Measurements from ENCODE around the gene CEBPG. TPM values are rescaled to one million over a fixed set of nuclear protein-coding genes. Genes with fewer than 3 reads are reported as not detected.

CEBPG gene
- total and polyA plus RNA-seq, 2 donors, result 16.8 to 21.0 TPM

GRCh38 chr19:33428627-33429125 lies 55.2 kb downstream of the CEBPG start:
- DNase-seq (ENCODE audit: low read depth in 6 of 9, low spot score in 9 of 9), result no peak
- Histone ChIP-seq H3K4me1 (ENCODE audit: control insufficient read depth in 2 of 2, insufficient read depth in 2 of 2, low read length in 2 of 2) (no peaks in the 10 kb centered on the region), H3K27ac (ENCODE audit: low read depth in 1 of 2, low read length in 1 of 2) (no peak overlapping the region), H3K4me3 (ENCODE audit: low read length in 2 of 2) (no peak overlapping the region), H3K36me3 (ENCODE audit: control insufficient read depth in 2 of 2, insufficient read depth in 2 of 2, low read length in 1 of 2) (no peaks in the 10 kb centered on the region), H3K27me3 (ENCODE audit: control insufficient read depth in 2 of 2, insufficient read depth in 1 of 2, low read length in 1 of 2) (no peaks in the 10 kb centered on the region), H3K9me3 (ENCODE audit: control insufficient read depth in 2 of 2, insufficient read depth in 1 of 2, low read length in 1 of 2) (no peaks in the 10 kb centered on the region)
- WGBS, result 94% methylated on average over 5 of the region's 5 CpGs

- DNase-seq (ENCODE audit: low read depth in 6 of 9, low spot score in 9 of 9), result peak in 1 of 9 donors; percentile 39
- Histone ChIP-seq H3K36me3 (ENCODE audit: control insufficient read depth in 2 of 2, insufficient read depth in 2 of 2, low read length in 1 of 2) (no peaks in the 10 kb centered on the region), H3K27ac (ENCODE audit: low read depth in 1 of 2, low read length in 1 of 2) (no peak overlapping the region), H3K27me3 (ENCODE audit: control insufficient read depth in 2 of 2, insufficient read depth in 1 of 2, low read length in 1 of 2) (no peaks in the 10 kb centered on the region), H3K4me1 (ENCODE audit: control insufficient read depth in 2 of 2, insufficient read depth in 2 of 2, low read length in 2 of 2) (no peaks in the 10 kb centered on the region), H3K9me3 (ENCODE audit: control insufficient read depth in 2 of 2, insufficient read depth in 1 of 2, low read length in 1 of 2) (no peaks in the 10 kb centered on the region), H3K4me3 (ENCODE audit: low read length in 2 of 2) (no peak overlapping the region)
- WGBS, result 85% methylated on average over 17 of the region's 17 CpGs
Observed at GRCh38 chr19:33429891-33430673, 56.6 kb downstream of the CEBPG start.

DNA sequence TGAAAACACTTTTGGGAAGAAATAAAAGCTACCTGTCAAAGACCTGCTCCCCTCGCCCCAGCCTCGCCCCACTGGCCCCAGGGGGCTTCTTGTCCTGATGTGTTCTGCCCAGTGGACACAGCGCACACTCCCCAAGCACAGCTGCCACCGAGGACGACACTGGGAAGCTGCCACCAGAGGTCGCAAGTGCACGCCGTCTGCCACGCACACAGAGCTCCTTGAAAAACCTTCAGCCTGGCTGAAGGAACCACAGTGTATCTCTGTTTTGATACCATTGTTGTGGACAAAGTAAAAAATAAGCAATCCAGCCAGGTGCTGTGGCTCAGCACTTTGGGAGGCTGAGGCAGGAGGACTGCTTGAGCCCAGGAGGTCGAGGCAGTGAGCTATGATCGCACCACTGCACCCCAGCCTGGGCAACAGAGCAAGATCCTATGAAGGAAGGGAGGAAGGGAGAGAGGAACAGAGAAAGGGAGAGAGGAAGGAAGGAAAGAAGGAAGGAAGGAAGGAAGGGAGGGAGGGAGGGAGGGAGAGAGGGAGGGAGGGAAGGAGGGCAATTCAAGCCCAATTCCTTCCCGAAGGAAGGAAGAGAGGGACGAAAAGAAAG lies 57.3 kb downstream of the CEBPG start:
- WGBS, result 38% methylated on average over 13 of the region's 13 CpGs
- H3K4me3 ChIP-seq (ENCODE audit: low read length in 2 of 2), result no peak overlapping the region
- no peaks in the 10 kb centered on the region for H3K4me1 ChIP-seq (ENCODE audit: control insufficient read depth in 2 of 2, insufficient read depth in 2 of 2, low read length in 2 of 2)
- no peak overlapping the region for H3K27ac ChIP-seq (ENCODE audit: low read depth in 1 of 2, low read length in 1 of 2)
- no peaks in the 10 kb centered on the region for H3K9me3 ChIP-seq (ENCODE audit: control insufficient read depth in 2 of 2, insufficient read depth in 1 of 2, low read length in 1 of 2)
- H3K27me3 ChIP-seq (ENCODE audit: control insufficient read depth in 2 of 2, insufficient read depth in 1 of 2, low read length in 1 of 2), result no peaks in the 10 kb centered on the region
- peak in 8 of 9 donors; percentile 8 to 64 (median 34) for DNase-seq (ENCODE audit: low read depth in 6 of 9, low spot score in 9 of 9)
- no peaks in the 10 kb centered on the region for H3K36me3 ChIP-seq (ENCODE audit: control insufficient read depth in 2 of 2, insufficient read depth in 2 of 2, low read length in 1 of 2)

DNA sequence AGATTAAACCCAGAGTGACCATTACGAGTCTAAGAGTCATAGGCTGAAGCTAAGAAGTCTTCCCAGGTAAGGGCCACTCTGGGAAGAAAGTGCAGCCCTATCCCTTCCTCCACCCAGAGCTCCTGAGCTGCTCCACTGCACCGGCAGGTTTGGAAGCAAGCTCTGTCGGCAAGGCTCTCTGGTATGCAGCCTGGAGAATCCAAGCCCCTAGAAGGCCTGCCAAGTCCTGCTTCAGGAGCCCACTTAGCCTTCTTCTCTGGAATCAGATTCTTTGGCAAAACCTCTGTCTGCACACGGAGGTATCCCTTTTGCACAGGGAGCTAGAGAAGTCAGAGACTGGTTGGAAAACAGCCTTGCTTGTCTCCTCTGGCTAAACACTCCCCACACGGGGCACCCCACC lies 58.5 kb downstream of the CEBPG start:
- WGBS, result 76% methylated on average over 5 of the region's 5 CpGs
- Histone ChIP-seq H3K27ac (ENCODE audit: low read depth in 1 of 2, low read length in 1 of 2) (no peak overlapping the region), H3K4me1 (ENCODE audit: control insufficient read depth in 2 of 2, insufficient read depth in 2 of 2, low read length in 2 of 2) (no peaks in the 10 kb centered on the region), H3K27me3 (ENCODE audit: control insufficient read depth in 2 of 2, insufficient read depth in 1 of 2, low read length in 1 of 2) (no peaks in the 10 kb centered on the region), H3K9me3 (ENCODE audit: control insufficient read depth in 2 of 2, insufficient read depth in 1 of 2, low read length in 1 of 2) (no peaks in the 10 kb centered on the region), H3K4me3 (ENCODE audit: low read length in 2 of 2) (no peak overlapping the region), H3K36me3 (ENCODE audit: control insufficient read depth in 2 of 2, insufficient read depth in 2 of 2, low read length in 1 of 2) (no peaks in the 10 kb centered on the region)
- DNase-seq (ENCODE audit: low read depth in 6 of 9, low spot score in 9 of 9), result no peak

Other genes with a start within 250 kb of the CEBPG start
- gene WDR88, start 241.6 kb upstream of the CEBPG start, total RNA-seq, result not detected
- gene WDR88, start 241.6 kb upstream of the CEBPG start, polyA plus RNA-seq, result 0.05 TPM
- 2.6 TPM for gene LRP3, start 179.4 kb upstream of the CEBPG start, total RNA-seq
- 4.0 TPM for gene LRP3, start 179.4 kb upstream of the CEBPG start, polyA plus RNA-seq
- 0.33 TPM for gene SLC7A10, start 147.9 kb upstream of the CEBPG start, total RNA-seq
- 0.11 TPM for gene SLC7A10, start 147.9 kb upstream of the CEBPG start, polyA plus RNA-seq
- gene CEBPA, start 71.2 kb upstream of the CEBPG start, total RNA-seq, result 7.0 TPM
- 10.1 TPM for gene CEBPA, start 71.2 kb upstream of the CEBPG start, polyA plus RNA-seq
- 24.7 TPM for gene PEPD, start 148.1 kb downstream of the CEBPG start, total RNA-seq
- gene PEPD, start 148.1 kb downstream of the CEBPG start, polyA plus RNA-seq, result 42.4 TPM
- gene CHST8, start 248.2 kb downstream of the CEBPG start, total RNA-seq, result 0.47 TPM
- gene CHST8, start 248.2 kb downstream of the CEBPG start, polyA plus RNA-seq, result 0.23 TPM

Data from thymus (tissue), 11 donors.